Breast epithelium (tissue), 3 donors: ENCODE data around the gene RRAS.

Source experiments
- POLR2A ChIP-seq: fragments of 450-650 bp; IDR thresholded peaks from one replicate; pipeline ENCODE4 v1.6.1; 2016; ENCODE audit warnings: antibody characterized with exemption, mild to moderate bottlenecking, moderate library complexity
- TF ChIP-seq, protein P1 (sequence below), 3 donors: fragments of 450-650 bp; IDR thresholded peaks; one replicate each; pipeline ENCODE4 v1.5.1; 2016 to 2017; ENCODE audit warnings: antibody characterized with exemption in 3 of 3, mild to moderate bottlenecking in 3 of 3, moderate library complexity in 3 of 3

DNA sequence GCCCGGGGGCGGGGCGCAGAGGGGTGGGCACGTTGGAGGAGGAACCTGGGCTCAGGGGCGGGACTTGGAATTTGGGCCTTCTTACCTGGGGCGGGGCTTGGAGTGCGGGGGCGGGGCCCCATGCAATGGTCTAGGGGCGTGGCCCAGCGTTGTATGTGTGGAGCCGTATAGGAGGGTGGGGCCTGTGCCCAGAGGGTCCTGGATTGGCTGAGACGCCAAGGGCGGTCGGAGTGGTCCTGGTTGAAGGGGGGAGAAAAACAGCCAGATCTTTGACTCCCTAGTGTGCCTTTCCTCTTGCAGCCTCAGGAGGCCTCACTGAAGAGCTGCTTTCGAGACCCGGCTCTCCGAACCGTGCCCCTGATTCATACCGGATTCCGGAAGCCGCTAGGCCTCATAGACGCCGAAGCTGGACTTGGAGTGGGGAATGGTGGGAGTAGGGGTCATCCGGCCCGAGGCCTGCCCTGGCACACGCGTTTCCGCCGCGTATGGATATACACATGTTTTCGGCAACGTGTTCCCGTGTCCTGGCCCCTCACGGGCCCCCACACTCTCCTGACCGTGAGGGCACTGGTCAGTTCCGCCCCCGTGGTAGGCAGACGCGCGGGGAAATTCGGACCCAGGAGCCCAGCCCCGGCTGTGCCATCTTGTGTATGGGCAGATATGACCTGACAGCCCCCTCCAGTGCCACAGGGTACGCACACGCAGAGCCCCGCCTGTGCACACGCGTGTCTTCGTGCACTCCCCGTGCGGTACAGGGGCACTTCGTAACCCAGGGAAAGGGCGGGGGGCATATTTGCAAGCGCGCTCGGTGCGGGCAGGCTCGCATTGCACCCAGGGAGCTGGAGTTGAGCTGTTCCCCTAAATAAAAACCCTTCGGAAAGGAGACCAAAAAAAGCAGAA is 49.6 kb downstream of the RRAS start:
- TF ChIP-seq, protein P1, sequence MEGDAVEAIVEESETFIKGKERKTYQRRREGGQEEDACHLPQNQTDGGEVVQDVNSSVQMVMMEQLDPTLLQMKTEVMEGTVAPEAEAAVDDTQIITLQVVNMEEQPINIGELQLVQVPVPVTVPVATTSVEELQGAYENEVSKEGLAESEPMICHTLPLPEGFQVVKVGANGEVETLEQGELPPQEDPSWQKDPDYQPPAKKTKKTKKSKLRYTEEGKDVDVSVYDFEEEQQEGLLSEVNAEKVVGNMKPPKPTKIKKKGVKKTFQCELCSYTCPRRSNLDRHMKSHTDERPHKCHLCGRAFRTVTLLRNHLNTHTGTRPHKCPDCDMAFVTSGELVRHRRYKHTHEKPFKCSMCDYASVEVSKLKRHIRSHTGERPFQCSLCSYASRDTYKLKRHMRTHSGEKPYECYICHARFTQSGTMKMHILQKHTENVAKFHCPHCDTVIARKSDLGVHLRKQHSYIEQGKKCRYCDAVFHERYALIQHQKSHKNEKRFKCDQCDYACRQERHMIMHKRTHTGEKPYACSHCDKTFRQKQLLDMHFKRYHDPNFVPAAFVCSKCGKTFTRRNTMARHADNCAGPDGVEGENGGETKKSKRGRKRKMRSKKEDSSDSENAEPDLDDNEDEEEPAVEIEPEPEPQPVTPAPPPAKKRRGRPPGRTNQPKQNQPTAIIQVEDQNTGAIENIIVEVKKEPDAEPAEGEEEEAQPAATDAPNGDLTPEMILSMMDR (IDR thresholded peaks at IDR 0.05): no peak
- TF ChIP-seq POLR2A: no peak
